HEK293T (cell line): Measurements from ENCODE around the gene FANCI.

Experiments
- BHLHE40 ChIP-seq: fragments of 450-650 bp; IDR thresholded peaks from 2 replicates; pipeline ENCODE4 v1.6.1; 2016; ENCODE audit warnings: mild to moderate bottlenecking, moderate library complexity, borderline replicate concordance
- ELF4 ChIP-seq: fragments of 450-650 bp; IDR thresholded peaks from 2 replicates; pipeline ENCODE4 v1.6.1; 2017; ENCODE audit warnings: antibody characterized with exemption
- FOXK2 ChIP-seq: fragments of 450-650 bp; IDR thresholded peaks from 2 replicates; pipeline ENCODE4 v1.6.1; 2016; ENCODE audit warnings: mild to moderate bottlenecking
- FOXM1 ChIP-seq: fragments of 450-650 bp; IDR thresholded peaks from 2 replicates; pipeline ENCODE4 v1.6.1; 2017; ENCODE audit warnings: mild to moderate bottlenecking, borderline replicate concordance
- L3MBTL2 ChIP-seq: fragments of 450-650 bp; conservative IDR thresholded peaks from 2 replicates; pipeline ENCODE4 v1.6.1; 2016; ENCODE audit warnings: mild to moderate bottlenecking
- LEF1 ChIP-seq: fragments of 450-650 bp; IDR thresholded peaks from 2 replicates; pipeline ENCODE4 v1.6.1; 2017; ENCODE audit warnings: mild to moderate bottlenecking, borderline replicate concordance
- NFRKB ChIP-seq: fragments of 450-650 bp; IDR thresholded peaks from 2 replicates; pipeline ENCODE4 v1.6.1; 2016; ENCODE audit warnings: mild to moderate bottlenecking, moderate library complexity
- SP1 ChIP-seq: fragments of 450-650 bp; IDR thresholded peaks from 2 replicates; pipeline ENCODE4 v1.6.1; 2017
- SUZ12 ChIP-seq: fragments of 450-650 bp; IDR thresholded peaks from 2 replicates; pipeline ENCODE4 v1.6.1; 2016; ENCODE audit warnings: mild to moderate bottlenecking
- TARDBP ChIP-seq: fragments of 450-650 bp; IDR thresholded peaks from 2 replicates; pipeline ENCODE4 v1.6.1; 2016
- ZNF384 ChIP-seq: fragments of 450-650 bp; IDR thresholded peaks from 2 replicates; pipeline ENCODE4 v1.6.1; 2016

DNA sequence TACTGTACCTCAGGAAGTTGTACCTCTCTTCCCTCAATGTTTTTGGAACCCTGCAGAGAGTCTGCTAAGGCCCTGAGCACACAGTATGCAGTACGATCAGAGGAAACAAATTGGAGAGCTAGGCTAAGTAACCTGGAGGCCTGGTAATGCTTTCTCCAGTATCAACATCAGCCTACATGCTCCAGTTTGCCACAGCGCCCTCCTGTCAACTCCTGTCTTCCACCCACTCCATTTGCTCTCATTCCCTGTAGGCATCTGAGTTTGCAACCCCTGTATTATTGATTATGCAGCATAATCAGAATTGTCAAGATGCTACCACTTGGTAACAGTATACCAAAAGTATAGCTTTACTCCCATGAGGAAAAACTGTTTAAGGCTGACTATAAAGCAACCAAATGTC lies 76.4 kb downstream of the FANCI start:
- TF ChIP-seq SUZ12, result no peak
- no peak for TF ChIP-seq LEF1
- no peak for TF ChIP-seq FOXM1
- no peak for TF ChIP-seq ELF4
- no peak for TF ChIP-seq NFRKB
- no peak for TF ChIP-seq TARDBP
- TF ChIP-seq FOXK2, result no peak
- TF ChIP-seq SP1, result no peak
- no peak for TF ChIP-seq BHLHE40
- no peak for TF ChIP-seq ZNF384
- no peak for TF ChIP-seq L3MBTL2
